PFSK-1 (cell line): ENCODE data around the gene KIF3A.

Experiments
- FOXP2 ChIP-seq: optimal IDR thresholded peaks from 2 replicates; pipeline ENCODE3; 2011; ENCODE audit warnings: borderline replicate concordance, control low read depth, inconsistent platforms; ENCODE audit not compliant: insufficient read depth; ENCODE audit errors: extremely low read length, extremely low read depth
- POLR2AphosphoS5 ChIP-seq: IDR thresholded peaks from 2 replicates; pipeline ENCODE4 v1.6.1; 2012; ENCODE audit warnings: low read depth, mild to moderate bottlenecking, control low read depth, low read length, moderate library complexity
- SIN3A ChIP-seq: IDR thresholded peaks from 2 replicates; pipeline ENCODE4 v1.6.1; 2012; ENCODE audit warnings: mild to moderate bottlenecking, low read length, moderate library complexity, borderline replicate concordance; ENCODE audit not compliant: insufficient read depth
- TAF1 ChIP-seq: IDR thresholded peaks from 2 replicates; pipeline ENCODE4 v1.6.1; 2012; ENCODE audit warnings: low read length, control low read depth, borderline replicate concordance; ENCODE audit not compliant: insufficient read depth
- TF ChIP-seq, protein P1 (sequence below), 2 experiments: IDR thresholded peaks; 2 replicates each; pipeline versions ENCODE4 v1.6.1 to v1.8.0; 2011 to 2012; ENCODE audit warnings: low read depth in 2 of 2, low read length in 2 of 2, control low read depth in 1 of 2, inconsistent platforms in 1 of 2, mild to moderate bottlenecking in 1 of 2, moderate library complexity in 1 of 2; ENCODE audit not compliant: insufficient read depth in 1 of 2

The KIF3A gene

DNA sequence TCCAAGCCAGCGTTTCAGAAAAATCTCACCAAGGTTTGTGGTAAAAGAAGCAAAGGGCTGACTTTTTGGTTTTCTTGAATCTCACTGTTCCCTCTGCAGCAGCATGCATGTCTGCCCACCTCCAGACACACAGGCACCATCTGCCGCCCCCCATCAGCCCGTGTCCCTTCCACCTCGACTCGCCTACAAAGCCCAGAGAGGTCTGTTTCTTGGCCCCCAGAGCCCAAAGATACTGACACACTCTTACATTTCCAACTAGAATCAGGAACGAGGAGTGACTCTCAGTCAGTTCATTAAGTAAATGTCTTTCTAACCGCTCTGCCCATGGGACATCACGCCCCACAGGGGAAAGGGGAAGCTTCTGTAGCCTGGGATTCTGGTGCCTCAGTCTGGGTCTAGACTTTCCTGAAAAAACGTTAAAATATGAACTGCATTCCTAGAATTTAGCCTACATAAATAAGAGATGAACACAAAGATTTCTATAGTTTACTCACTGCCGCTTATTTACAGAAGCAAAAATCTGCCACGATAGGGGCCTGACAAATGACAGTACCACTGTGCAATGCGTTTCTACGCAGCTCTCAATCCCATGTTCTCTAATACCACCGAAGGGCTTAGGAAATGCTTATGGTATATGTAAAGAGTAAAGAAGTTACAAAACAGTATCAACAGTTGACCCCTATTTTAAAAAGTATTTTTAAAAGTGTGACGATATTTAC, 59.5 kb downstream of the KIF3A start:
- no peak for TF ChIP-seq FOXP2
- no peak for TF ChIP-seq SIN3A
- no peak for TF ChIP-seq POLR2AphosphoS5
- TF ChIP-seq, protein P1, sequence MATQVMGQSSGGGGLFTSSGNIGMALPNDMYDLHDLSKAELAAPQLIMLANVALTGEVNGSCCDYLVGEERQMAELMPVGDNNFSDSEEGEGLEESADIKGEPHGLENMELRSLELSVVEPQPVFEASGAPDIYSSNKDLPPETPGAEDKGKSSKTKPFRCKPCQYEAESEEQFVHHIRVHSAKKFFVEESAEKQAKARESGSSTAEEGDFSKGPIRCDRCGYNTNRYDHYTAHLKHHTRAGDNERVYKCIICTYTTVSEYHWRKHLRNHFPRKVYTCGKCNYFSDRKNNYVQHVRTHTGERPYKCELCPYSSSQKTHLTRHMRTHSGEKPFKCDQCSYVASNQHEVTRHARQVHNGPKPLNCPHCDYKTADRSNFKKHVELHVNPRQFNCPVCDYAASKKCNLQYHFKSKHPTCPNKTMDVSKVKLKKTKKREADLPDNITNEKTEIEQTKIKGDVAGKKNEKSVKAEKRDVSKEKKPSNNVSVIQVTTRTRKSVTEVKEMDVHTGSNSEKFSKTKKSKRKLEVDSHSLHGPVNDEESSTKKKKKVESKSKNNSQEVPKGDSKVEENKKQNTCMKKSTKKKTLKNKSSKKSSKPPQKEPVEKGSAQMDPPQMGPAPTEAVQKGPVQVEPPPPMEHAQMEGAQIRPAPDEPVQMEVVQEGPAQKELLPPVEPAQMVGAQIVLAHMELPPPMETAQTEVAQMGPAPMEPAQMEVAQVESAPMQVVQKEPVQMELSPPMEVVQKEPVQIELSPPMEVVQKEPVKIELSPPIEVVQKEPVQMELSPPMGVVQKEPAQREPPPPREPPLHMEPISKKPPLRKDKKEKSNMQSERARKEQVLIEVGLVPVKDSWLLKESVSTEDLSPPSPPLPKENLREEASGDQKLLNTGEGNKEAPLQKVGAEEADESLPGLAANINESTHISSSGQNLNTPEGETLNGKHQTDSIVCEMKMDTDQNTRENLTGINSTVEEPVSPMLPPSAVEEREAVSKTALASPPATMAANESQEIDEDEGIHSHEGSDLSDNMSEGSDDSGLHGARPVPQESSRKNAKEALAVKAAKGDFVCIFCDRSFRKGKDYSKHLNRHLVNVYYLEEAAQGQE (IDR thresholded peaks at IDR 0.05; ENCODE audit: insufficient read depth in 1 of 2, low read depth in 2 of 2, low read length in 2 of 2) = no peak
- no peak for TF ChIP-seq TAF1

DNA sequence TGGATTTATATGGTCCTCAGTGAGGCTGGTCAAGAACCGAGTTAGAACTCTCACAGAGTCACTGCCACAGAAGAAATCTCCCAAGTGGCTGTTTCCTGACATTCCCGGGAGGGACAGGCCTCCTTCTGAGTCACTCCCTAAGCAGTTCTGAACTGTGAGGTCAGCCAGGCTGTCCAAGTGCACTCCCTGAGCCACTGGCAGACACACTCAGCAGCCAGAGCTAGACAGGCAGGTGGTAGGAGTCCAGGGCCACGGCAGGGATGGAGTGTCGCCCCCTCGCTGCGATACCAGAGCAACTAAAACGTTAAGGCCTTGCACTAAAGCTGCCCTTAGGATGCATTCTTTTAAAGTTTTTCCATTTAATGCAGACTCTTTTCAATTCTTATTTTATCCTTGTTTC, 60.2 kb downstream of the KIF3A start:
- TF ChIP-seq SIN3A = no peak
- no peak for TF ChIP-seq TAF1
- no peak for TF ChIP-seq FOXP2

DNA sequence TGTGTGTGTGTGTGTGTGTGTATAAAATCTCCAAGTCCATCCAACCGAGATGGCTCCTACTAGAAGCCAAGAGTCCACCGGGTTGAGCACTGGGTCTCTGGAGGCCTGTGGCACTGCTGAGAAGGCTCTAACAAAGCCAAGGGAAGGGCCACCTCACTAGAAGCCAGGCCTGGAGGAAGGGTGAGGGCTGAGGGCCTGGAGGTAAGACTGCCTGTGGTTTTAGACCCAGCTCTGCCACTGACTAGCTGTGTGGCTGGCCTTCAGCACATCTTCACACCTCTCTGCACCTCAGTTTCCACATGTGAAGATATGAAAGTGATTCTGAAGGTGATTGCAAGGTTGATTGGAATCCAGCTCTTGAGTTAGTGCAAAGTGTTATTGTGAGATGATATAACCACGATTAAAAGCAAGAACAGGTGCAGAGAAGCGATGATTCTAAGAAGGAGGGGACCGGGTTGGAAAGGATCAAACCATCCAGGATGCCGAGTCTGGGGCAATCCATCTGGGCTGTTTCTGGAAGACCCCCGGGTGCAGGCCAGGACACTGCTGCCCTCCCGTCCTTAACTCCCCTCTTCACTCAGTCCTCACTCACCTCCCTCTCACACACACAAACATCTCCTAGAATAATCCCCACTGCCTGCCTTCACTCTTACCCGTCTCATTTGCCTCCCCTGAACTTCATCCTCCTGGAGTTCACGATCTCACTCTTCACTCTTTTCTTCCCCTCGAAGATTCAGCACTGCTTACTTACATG, 61.2 kb downstream of the KIF3A start:
- TF ChIP-seq TAF1 = no peak
- TF ChIP-seq, protein P1 (IDR thresholded peaks at IDR 0.05; ENCODE audit: insufficient read depth in 1 of 2, low read depth in 2 of 2, low read length in 2 of 2) = no peak
- no peak for TF ChIP-seq SIN3A
- no peak for TF ChIP-seq POLR2AphosphoS5

DNA sequence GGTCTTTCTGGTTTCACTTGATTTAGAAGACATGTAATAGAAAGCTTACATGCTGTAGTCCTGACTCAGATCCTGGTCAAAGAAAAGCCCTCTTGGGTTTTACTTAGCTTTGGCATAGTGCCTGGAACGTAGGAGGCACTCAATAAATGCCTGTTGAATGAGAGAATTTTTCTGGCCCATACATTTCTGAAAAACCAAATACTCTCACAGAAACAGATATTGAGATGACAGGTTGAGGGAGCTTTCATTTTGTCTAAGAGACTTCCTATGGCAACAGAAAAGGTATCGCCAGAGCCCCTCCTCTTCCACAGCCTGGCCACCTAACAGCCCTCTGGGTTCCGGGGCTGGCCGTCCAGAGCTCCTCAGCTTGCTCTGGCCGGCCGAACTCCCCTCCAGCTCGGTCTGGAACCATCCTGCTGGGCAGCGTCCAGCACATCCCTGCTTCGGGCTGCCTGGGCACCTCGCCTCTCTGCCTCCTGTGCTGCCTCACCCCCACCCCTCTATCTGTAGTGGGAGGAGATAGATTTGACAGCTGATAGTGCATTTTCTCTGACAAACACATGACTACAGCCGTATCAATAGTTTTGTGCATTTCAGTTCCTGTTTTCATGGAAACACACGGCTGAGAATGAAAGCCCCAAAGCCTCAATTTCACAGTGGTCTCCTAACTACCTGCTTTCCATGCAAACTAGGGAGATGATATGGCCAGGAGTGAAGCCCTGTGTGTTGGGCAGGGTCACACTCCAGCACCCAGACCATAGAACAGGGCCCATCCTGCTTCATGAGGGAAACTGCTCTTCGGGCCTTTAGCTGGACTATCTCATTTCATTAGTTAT, 62.5 kb downstream of the KIF3A start:
- TF ChIP-seq TAF1 (no peak), FOXP2 (no peak), POLR2AphosphoS5 (no peak), SIN3A (no peak)
- TF ChIP-seq, protein P1 (IDR thresholded peaks at IDR 0.05; ENCODE audit: insufficient read depth in 1 of 2, low read depth in 2 of 2, low read length in 2 of 2) = no peak

DNA sequence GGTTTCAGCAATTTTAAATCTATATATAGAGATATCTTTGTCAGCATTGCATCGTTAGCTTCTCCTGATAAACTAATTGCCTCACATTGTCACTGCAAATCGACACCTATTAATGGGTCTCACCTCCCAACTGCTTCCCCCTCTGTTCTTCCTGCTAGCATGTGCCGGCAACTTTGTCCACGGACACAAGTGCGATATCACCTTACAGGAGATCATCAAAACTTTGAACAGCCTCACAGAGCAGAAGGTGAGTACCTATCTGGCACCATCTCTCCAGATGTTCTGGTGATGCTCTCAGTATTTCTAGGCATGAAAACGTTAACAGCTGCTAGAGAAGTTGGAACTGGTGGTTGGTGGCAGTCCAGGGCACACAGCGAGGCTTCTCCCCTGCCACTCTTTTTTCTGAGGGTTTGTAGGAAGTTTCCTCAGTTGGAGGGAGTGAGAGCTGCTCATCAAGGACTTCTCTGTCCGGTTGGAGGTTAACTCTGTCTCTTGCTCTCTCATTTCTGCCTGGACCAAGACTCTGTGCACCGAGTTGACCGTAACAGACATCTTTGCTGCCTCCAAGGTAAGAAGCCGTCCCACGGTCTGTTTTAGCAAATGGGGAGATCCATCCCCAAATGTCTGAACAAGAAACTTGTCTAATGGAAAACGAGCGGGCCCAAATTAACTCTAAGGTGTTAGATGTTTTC, 63.3 kb downstream of the KIF3A start, which contains the start of gene IL4:
Gene IL4 (plus strand): TSS at position 51 of the 692 bp plus-strand sequence. CDS start 62 bp downstream, at position 113.
- TF ChIP-seq SIN3A (no peak), FOXP2 (no peak), TAF1 (no peak), POLR2AphosphoS5 (no peak)
- TF ChIP-seq, protein P1 (IDR thresholded peaks at IDR 0.05; ENCODE audit: insufficient read depth in 1 of 2, low read depth in 2 of 2, low read length in 2 of 2) = no peak
